KMS-11 (cell line): ENCODE results near the gene IL12RB2.

Source experiments
- H2AFZ ChIP-seq: fragments of 200-600 bp; sonication (generic); 2 replicates; pipeline ENCODE4 v1.6.1; 2016; ENCODE audit warnings: antibody characterized with exemption, mixed run types, low read depth
- H3K27ac ChIP-seq: fragments of 200-600 bp; sonication (generic); 2 replicates; pipeline ENCODE4 v1.6.1; 2016; ENCODE audit warnings: mild to moderate bottlenecking, mixed run types
- H3K27me3 ChIP-seq: fragments of 200-600 bp; sonication (generic); 2 replicates; pipeline ENCODE4 v1.6.1; 2017; ENCODE audit warnings: mild to moderate bottlenecking, low read depth, mixed run types, moderate library complexity; ENCODE audit not compliant: insufficient read depth
- H3K36me3 ChIP-seq: fragments of 200-600 bp; sonication (generic); 2 replicates; pipeline ENCODE4 v1.6.1; 2017; ENCODE audit warnings: mild to moderate bottlenecking, mixed run types; ENCODE audit not compliant: insufficient read depth
- H3K4me1 ChIP-seq: fragments of 200-600 bp; sonication (generic); 2 replicates; pipeline ENCODE4 v1.6.1; 2016; ENCODE audit warnings: mild to moderate bottlenecking, low read depth, mixed run types; ENCODE audit not compliant: poor library complexity, severe bottlenecking
- H3K4me2 ChIP-seq: fragments of 200-600 bp; sonication (generic); 2 replicates; pipeline ENCODE4 v1.7.0; 2016; ENCODE audit warnings: mild to moderate bottlenecking, mixed run types
- H3K4me3 ChIP-seq: fragments of 200-600 bp; sonication (generic); IDR thresholded peaks from 2 replicates; pipeline ENCODE4 v1.6.1; 2017; ENCODE audit warnings: low read depth, low read length, mixed read lengths; ENCODE audit not compliant: insufficient read depth
- H3K79me2 ChIP-seq: fragments of 200-600 bp; sonication (generic); 2 replicates; pipeline ENCODE4 v1.6.1; 2016; ENCODE audit warnings: low read depth, mixed run types; ENCODE audit not compliant: insufficient read depth
- H3K9ac ChIP-seq: fragments of 200-600 bp; sonication (generic); 2 replicates; pipeline ENCODE4 v1.6.1; 2016; ENCODE audit warnings: mild to moderate bottlenecking, mixed run types
- H4K20me1 ChIP-seq: fragments of 200-600 bp; sonication (generic); 2 replicates; pipeline ENCODE4 v1.6.1; 2016; ENCODE audit warnings: mild to moderate bottlenecking, mixed run types; ENCODE audit not compliant: insufficient read depth
- CTCF ChIP-seq: fragments of 200-600 bp; sonication (generic); conservative IDR thresholded peaks from 2 replicates; pipeline ENCODE4 v1.6.1; 2017; ENCODE audit warnings: low read depth, mild to moderate bottlenecking, antibody characterized with exemption, low read length, moderate library complexity, mixed read lengths

The IL12RB2 gene

GRCh38 chr1:67264899-67265298, 42.8 kb upstream of the IL12RB2 start:
- no peaks in the 10 kb centered on the region for H3K36me3 ChIP-seq
- H3K4me2 ChIP-seq, result no peak overlapping the region
- no peaks in the 10 kb centered on the region for H3K4me1 ChIP-seq
- no peak overlapping the region for H3K9ac ChIP-seq
- no peak overlapping the region for H2AFZ ChIP-seq
- H3K79me2 ChIP-seq, result no peaks in the 10 kb centered on the region
- no peak overlapping the region for H3K4me3 ChIP-seq
- no peaks in the 10 kb centered on the region for H4K20me1 ChIP-seq
- TF ChIP-seq CTCF, result no peak
- no peaks in the 10 kb centered on the region for H3K27me3 ChIP-seq
- no peak overlapping the region for H3K27ac ChIP-seq

- Histone ChIP-seq H3K79me2 (no peaks in the 10 kb centered on the region), H3K9ac (no peak overlapping the region), H3K36me3 (no peaks in the 10 kb centered on the region), H3K4me2 (no peak overlapping the region), H4K20me1 (no peaks in the 10 kb centered on the region), H3K27me3 (no peaks in the 10 kb centered on the region), H3K4me3 (no peak overlapping the region), H2AFZ (no peak overlapping the region), H3K27ac (no peak overlapping the region), H3K4me1 (no peaks in the 10 kb centered on the region)
- TF ChIP-seq CTCF, result no peak
Measured at GRCh38 chr1:67269061-67269460, 38.6 kb upstream of the IL12RB2 start.

GRCh38 chr1:67270541-67270940, 37.1 kb upstream of the IL12RB2 start:
- no peaks in the 10 kb centered on the region for H4K20me1 ChIP-seq
- H3K4me1 ChIP-seq, result no peaks in the 10 kb centered on the region
- H3K4me3 ChIP-seq, result no peak overlapping the region
- no peak overlapping the region for H3K9ac ChIP-seq
- no peaks in the 10 kb centered on the region for H3K27me3 ChIP-seq
- H3K36me3 ChIP-seq, result no peaks in the 10 kb centered on the region
- H3K27ac ChIP-seq, result no peak overlapping the region
- no peaks in the 10 kb centered on the region for H3K79me2 ChIP-seq
- no peak for TF ChIP-seq CTCF
- H3K4me2 ChIP-seq, result no peak overlapping the region
- H2AFZ ChIP-seq, result no peak overlapping the region

- TF ChIP-seq CTCF, result no peak
- H3K9ac ChIP-seq, result no peak overlapping the region
- H3K4me2 ChIP-seq, result no peak overlapping the region
- H3K4me1 ChIP-seq, result no peaks in the 10 kb centered on the region
- no peaks in the 10 kb centered on the region for H3K27me3 ChIP-seq
- no peaks in the 10 kb centered on the region for H3K79me2 ChIP-seq
- H3K27ac ChIP-seq, result no peak overlapping the region
- no peaks in the 10 kb centered on the region for H4K20me1 ChIP-seq
- H3K4me3 ChIP-seq, result no peak overlapping the region
- no peak overlapping the region for H2AFZ ChIP-seq
- no peaks in the 10 kb centered on the region for H3K36me3 ChIP-seq
Measured at GRCh38 chr1:67273591-67273990, 34.1 kb upstream of the IL12RB2 start.
